Prostate gland (tissue), 2 donors: ENCODE measurements around the gene DISP3.
A peak's percentile ranks its signal among the peaks of the same experiment; 100 is the strongest.

Experiments used
- CTCF ChIP-seq, 4 experiments: fragments of 200-600 bp in 2 of 4; fragments of 450-650 bp in 2 of 4; sonication (generic) in 2 of 4; IDR thresholded peaks; 1 replicate in 3 of 4; 2 replicates in 1 of 4; pipeline ENCODE4 v1.5.1; 2016 to 2019; ENCODE audit warnings: antibody characterized with exemption in 4 of 4, mild to moderate bottlenecking in 2 of 4, moderate library complexity in 2 of 4
- POLR2A ChIP-seq: fragments of 450-650 bp; IDR thresholded peaks from one replicate; pipeline ENCODE4 v1.6.1; 2016; ENCODE audit warnings: antibody characterized with exemption, mild to moderate bottlenecking

- peak in 3 of 4 experiments; percentile 35 to 55 (median 55) for TF ChIP-seq CTCF (IDR thresholded peaks at IDR 0.05)
- TF ChIP-seq POLR2A = no peak
Observed at GRCh38 chr1:11478571-11479374, at the start of gene DISP3.
